Ureter (tissue), 1 donor: Measurements from ENCODE around the gene UCN2. TPM values are rescaled to one million over a fixed set of nuclear protein-coding genes. Genes with fewer than 3 reads are reported as not detected.
A peak's percentile ranks its signal among the peaks of the same experiment; 100 is the strongest.

Source experiments
- DNase-seq: peaks from one replicate; pipeline ENCODE4 v3.0.0-alpha.2; 2020; ENCODE audit warnings: low spot score
- total RNA-seq: library from RNA; stranded (reverse); gene quantifications from one replicate; pipeline ENCODE4 v1.2.4, GENCODE V29; 2023
- donor health status: DM: yes; HTN: yes; CAD: no.

Gene UCN2
- total RNA-seq = 1.5 TPM

GRCh38 chr3:48563382-48563918 lies at the start of gene UCN2:
TSS of gene UCN2 (minus strand) at chr3:48563781. CDS start at chr3:48563124, 657 bp downstream.
- DNase-seq = no peak

DNA sequence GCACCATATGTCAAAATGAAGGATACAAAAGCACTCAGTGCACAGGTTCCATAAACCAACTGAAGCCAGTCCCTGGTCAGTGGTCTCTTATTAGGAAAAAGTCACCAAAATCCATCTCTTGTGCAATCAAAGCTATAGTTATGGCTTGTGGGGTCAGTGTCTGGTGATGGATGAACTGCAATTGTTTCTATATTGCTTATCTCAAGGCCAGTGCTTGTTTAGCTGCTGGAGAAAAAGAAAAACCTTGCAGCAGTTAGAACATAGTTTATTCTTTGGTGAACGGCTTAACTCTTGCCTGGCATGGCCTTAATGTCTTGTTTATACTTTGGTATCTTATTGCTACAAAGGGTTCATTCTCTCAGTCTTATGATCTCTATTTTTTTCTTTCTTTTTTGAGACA lies 48.7 kb upstream of the UCN2 start:
- no peak for DNase-seq

- peak; percentile 93 for DNase-seq
Measured at GRCh38 chr3:48609088-48610005, 45.8 kb upstream of the UCN2 start, which contains the start of gene UQCRC1. TSS of gene UQCRC1 (minus strand) at chr3:48609646. CDS start at chr3:48609620, 26 bp downstream.

DNA sequence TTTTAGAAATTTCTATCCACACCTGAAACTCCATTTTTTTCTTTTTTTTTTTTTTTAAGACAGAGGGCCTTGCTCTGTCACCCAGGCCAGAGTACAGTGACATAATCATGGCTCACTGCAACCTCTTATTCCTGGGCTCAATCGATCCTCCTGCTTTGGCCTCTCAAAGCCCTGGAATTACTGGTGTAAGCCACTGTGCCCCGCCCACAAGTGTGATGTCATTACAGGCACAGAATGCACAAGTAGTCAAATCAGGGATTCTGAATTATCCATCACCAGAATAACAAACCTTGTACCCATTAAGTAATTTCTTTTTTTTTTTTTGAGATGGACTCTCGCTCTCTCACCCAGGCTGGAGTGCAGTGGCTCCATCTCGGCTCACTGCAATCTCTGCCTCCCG lies 43.9 kb upstream of the UCN2 start:
- no peak for DNase-seq

GRCh38 chr3:48601622-48601994 lies 38.0 kb upstream of the UCN2 start:
- no peak for DNase-seq

DNA sequence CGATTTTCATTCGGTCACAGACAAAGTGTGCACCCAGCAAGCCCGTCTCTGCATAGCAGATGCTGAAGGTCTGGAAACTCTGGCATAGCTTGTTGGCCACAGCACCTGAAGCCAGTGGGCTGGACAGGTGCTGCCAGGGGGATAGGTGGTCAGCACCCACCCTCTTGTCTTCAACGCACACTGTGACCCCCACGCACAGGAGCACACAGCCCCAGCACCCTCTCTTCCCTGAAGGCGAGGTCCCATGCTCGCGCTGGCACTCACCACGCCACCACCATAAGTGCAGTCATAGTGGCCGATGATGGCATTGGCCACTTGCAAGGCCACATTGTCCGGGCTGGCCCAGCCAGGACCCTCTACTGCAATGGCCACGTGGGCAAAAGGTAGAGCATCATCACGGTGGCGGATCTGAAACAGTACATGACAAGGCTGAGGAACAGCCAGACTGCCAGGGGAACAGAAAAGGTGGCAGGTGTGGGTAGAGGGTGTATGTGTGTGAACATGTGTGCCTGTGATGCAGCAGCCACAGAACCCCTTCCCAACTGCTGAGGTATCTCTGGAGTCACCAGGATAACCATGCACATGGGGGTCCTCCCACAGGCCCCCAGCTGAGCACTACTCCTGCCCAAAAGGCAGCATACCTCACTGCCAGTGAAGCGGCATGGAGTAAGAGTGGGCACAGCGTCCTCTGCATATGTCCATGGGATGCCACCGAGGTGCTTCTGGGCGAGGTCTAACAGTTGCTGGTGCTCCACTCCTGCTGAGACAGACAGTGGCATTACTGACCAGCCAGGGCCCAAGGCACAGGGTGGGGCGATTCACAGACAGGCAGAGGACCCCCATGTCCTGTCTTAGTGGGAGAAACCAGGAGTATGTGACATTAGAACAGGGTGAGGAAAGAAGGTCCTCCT lies 37.4 kb upstream of the UCN2 start:
- no peak for DNase-seq

GRCh38 chr3:48599509-48600285 lies 36.1 kb upstream of the UCN2 start:
- no peak for DNase-seq

GRCh38 chr3:48599077-48599501 lies 35.5 kb upstream of the UCN2 start:
- peak; percentile 86 for DNase-seq

DNA sequence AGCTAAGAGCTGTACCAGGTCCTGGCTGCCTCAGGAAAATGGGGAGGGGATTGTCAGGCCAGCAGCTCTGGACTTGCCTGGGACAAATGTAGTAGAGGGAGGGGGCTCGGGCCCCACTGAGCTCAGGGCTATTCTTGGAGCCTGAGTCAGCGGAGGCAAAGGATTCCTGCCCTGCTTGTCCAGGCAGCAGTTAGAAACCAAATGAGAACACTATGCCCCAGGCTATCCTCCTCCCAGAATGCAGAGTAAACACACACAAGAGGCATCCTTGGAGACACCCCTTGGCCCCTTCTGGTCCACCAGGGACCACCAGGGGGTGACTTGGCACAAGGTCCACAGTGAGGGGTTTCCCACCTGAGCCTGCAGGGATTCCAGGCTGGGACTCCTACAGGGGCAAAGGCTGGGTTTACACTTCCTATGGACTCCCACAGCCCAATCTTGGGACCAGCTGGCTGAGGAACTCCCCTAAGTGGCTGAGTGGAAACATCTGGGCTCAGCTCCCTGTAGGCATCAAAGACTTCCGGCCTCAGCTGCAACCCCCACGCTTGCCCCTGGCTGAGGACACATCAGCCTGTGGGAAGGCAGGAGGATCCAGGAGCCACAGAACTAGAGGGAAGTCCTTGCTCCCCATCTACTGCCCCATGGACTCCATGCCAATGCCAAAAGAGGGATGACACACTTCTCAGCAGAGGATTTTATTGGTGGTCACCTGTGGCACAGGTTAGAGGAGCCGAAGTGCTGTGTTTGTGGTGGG lies 34.9 kb upstream of the UCN2 start:
- DNase-seq = peak; percentile 85

- DNase-seq = no peak
Measured at GRCh38 chr3:48597408-48597800, 33.8 kb upstream of the UCN2 start.

DNA sequence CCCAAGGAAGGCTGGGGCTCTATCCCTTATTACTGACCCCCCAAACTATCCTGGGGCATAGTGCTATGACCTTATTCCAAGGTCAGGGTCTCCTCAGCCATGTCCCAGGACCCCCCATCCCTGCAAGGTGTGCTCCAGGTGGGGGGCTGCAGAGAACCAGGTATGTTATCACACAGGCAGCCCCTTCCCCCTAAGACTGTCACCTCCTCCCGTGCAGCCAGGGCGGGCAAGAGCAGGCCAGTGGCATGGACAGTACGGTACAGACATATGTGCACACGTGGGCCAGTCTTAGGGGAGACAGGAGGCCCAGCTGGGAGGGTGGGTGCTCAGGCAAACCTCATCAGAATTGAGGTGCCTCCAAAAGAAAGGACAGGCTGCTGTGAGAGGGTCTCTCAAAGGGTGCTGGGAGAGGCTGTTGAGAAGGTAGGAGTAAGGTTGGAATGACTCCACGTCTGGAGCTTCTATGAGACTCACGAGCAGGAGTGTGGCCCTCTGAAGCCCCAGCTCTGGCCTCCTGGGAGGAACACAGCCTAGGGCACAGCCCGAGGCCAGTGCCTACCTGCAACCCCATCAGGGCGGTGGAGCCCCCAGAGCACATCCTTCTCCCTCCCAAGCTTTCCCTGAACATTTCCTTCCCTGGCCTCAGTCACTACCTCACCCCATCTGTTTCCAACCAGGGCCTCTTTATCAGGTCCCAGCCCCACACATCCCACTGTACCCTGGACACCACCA lies 33.3 kb upstream of the UCN2 start:
- no peak for DNase-seq

- DNase-seq = no peak
Measured at GRCh38 chr3:48596157-48596556, 32.6 kb upstream of the UCN2 start.

DNA sequence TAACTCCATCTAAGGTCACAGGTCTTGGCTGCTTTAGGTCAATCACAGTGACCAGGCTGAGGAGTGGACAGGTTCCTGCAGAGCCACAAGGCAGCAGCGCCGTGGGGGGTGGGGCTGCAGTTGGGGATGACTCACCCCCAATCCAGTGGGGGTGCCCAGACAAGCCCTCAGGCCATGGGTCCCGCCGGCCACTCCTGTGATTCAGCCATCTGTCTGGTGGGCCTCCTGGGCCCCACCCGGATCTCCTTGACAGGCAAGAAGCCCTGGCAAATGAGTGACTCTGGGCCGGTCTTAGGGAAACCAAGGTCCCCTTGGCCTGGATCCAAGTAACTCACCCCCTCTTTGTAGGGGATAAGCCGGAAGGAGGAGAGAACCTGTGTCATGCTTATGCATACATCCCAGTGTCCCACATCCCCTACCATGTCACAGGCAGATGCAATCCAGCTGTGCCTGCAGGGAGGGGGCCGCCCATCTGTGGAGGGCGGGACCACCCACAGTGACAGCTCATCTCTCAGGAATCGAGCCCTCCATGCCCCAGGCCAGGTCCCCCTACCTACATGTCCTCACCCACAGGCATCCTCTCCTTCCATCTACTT lies 32.0 kb upstream of the UCN2 start:
- peak; percentile 83 for DNase-seq

GRCh38 chr3:48595075-48595525 lies 31.5 kb upstream of the UCN2 start, which contains the start of gene COL7A1:
TSS of gene COL7A1 (minus strand) at chr3:48595329. CDS start at chr3:48595159, 170 bp downstream.
- DNase-seq = no peak

DNA sequence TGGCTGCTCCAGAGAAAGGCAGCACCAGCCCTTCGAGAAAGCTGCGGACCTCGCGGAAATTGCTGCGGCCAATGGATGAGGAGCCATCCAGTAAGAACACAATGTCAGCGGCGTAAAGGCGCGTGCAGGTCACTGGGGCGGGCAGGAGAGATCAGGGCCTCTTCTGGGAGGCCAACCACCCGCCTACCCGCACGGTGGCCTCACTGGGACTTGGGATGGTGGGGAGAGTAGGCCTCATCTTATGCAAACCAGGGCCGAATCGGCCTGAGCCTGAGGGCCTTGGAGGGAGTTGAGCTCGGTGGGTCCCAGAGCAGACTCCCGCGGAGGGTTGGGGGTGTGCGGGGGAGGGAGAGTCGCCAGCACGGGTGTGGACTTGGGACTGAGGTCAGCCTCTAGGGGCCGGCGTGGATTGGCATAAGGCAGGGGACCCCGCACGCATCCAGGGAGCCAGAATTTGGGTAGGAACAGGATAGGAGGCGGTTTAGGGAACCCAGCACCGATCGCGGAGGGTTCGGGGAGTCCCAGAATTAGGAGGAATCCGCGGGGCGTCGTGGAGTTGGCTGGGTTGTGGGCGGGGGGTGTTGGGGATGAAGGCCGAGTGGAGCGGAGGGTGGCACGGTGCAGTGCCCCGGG lies 31.0 kb upstream of the UCN2 start:
- DNase-seq = peak; percentile 47

DNA sequence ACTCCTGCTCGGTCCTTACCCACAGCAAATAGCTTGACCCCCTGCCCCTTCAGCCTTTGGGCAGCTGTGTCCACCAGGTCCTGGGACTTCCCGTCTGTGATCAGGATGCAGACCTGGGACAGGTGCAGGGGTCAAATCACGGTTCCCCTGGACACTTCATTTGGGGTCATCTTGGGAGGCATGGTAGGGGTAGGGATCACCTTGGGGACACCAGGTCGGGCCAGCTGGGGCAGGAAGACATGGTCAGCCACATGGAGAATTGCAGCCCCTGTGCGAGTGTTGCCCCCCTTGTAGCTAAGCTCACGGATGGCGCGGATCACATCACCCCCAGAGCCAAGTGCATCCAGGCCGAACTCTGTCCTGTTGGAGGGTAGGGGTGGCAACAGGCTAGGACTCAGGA lies 29.8 kb upstream of the UCN2 start:
- no peak for DNase-seq

- no peak for DNase-seq
Measured at GRCh38 chr3:48592519-48593087, 29.0 kb upstream of the UCN2 start.

DNA sequence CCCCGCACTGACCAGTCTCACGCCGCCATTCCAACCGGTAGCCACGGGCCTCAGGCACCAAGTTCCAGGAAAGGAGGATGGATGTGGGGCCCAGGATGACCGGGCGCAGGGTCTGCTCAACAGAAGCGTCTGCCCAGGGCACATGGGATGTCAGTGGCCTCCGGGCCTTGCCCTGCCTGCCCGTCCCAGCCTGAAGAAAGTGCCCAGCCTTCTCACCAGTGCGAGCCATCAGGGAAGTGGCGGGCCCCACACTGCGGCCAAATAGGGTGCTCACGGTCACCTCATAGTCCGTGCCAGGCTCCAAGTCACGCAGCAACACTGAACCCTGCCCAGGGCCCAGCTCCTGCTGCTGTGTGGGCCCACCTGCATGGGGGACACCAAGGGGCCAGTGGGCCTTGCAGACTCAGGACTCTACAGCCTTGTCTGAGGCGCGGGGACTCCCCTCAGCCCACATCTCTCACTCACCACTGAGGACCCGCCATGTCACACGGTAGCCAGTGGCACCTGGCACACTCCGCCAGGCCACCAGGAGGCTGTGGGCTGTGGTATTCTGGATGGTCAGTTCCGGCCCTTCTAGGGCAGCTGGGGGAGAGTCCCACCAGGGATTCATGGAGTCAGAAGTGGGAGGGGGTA lies 28.4 kb upstream of the UCN2 start:
- DNase-seq = no peak
